Ovary (tissue), 9 donors: ENCODE measurements around the gene SDCCAG8. TPM values are rescaled to one million over a fixed set of nuclear protein-coding genes. Genes with fewer than 3 reads are reported as not detected.

Experiments used
- DNase-seq, 5 donors: peaks; one replicate each; pipeline ENCODE4 v3.0.0-alpha.2; 2019 to 2020
- H3K27ac ChIP-seq, 2 donors: fragments of 200-600 bp; one replicate each; pipeline versions ENCODE4 v1.5.1 to v1.8.0; 2019 to 2022
- H3K27me3 ChIP-seq: fragments of 200-600 bp; one replicate; pipeline ENCODE4 v1.8.0; 2022
- H3K36me3 ChIP-seq: fragments of 200-600 bp; sonication (generic); one replicate; pipeline ENCODE4 v1.5.1; 2019
- H3K4me1 ChIP-seq: one replicate; pipeline ENCODE4 v1.8.1; 2013; ENCODE audit warnings: mild to moderate bottlenecking, moderate library complexity; ENCODE audit not compliant: insufficient read depth
- H3K4me3 ChIP-seq: fragments of 200-600 bp; sonication (generic); one replicate; pipeline ENCODE4 v1.5.1; 2017
- H3K9me3 ChIP-seq, 2 donors: fragments of 200-600 bp in 1 of 2; sonication (generic) in 1 of 2; one replicate each; pipeline versions ENCODE4 v1.5.1 to v1.8.1; 2013 to 2019; ENCODE audit warnings: mild to moderate bottlenecking in 1 of 2, moderate library complexity in 1 of 2
- EP300 ChIP-seq: sonication (generic); formaldehyde crosslinking; IDR thresholded peaks from one replicate; pipeline ENCODE4 v1.6.1; 2017; ENCODE audit warnings: antibody characterized with exemption
- POLR2A ChIP-seq: fragments of 450-650 bp; IDR thresholded peaks from one replicate; pipeline ENCODE4 v1.6.1; 2017; ENCODE audit warnings: antibody characterized with exemption, mild to moderate bottlenecking, moderate library complexity
- WGBS, 3 donors: extraction: QIAGEN DNeasy Blood & Tissue Kit in 1 of 3; methylation state at CpG; one replicate each; pipeline versions ENCODE4 v1.1.5 to v1.1.7; 2013 to 2017; 5-methylcytosine and 5-hydroxymethylcytosine counted together
- intact Hi-C, 4 donors: fragments of 100-400 bp; cut with DNase I; formaldehyde crosslinking; loops; one replicate each; pipeline versions ENCODE4 v1.11.0 to v1.15.1; 2022 to 2023
- polyA plus RNA-seq, 2 donors: library from polyadenylated mRNA; stranded (reverse); fragments of 200-250 nt in 1 of 2; fragments of 350-450 nt in 1 of 2; fragmentation: Illumina TruSeq in 1 of 2; extraction: RNeasy Lipid Tissue Mini Kit (QIAGEN cat#74804) in 1 of 2; gene quantifications; one replicate each; pipeline ENCODE4 v1.2.3, GENCODE V29; 2013 to 2014
- total RNA-seq, 7 donors: library from RNA; depleted of rRNA in 2 of 7; stranded (reverse); fragments of >200 nt in 2 of 7; fragmentation: NEBNext Ultra II Directional in 3 of 7; extraction: Animal tissue kit (Norgen Biotek cat#: 25700) in 3 of 7; gene quantifications; one replicate each; pipeline versions ENCODE4 v1.1.0 to v1.2.4, GENCODE V29; 2016 to 2023
- TF ChIP-seq, protein P1 (sequence below), 3 donors: fragments of 450-650 bp in 2 of 3; fragments of 200-600 bp in 1 of 3; IDR thresholded peaks; one replicate each; pipeline versions ENCODE4 v1.5.1 to v1.8.0; 2016 to 2022; ENCODE audit warnings: antibody characterized with exemption in 3 of 3, mild to moderate bottlenecking in 1 of 3
- donor health status: DM: no; HTN: no; CAD: no; lungs with moderate emphysema.
- donor health status: DM: no; HTN: no; CAD: no.
- donor health status: Bipolar disorder and iron deficiency.
- donor health status: DM: yes; HTN: yes; CAD: no.
- donor health status: DM: no; HTN: no; CAD: no.
- donor health status: DM: yes; HTN: yes; CAD: no.

SDCCAG8 gene
- total and polyA plus RNA-seq, 9 donors = 19.8 to 45.9 (median 30.6) TPM

DNA sequence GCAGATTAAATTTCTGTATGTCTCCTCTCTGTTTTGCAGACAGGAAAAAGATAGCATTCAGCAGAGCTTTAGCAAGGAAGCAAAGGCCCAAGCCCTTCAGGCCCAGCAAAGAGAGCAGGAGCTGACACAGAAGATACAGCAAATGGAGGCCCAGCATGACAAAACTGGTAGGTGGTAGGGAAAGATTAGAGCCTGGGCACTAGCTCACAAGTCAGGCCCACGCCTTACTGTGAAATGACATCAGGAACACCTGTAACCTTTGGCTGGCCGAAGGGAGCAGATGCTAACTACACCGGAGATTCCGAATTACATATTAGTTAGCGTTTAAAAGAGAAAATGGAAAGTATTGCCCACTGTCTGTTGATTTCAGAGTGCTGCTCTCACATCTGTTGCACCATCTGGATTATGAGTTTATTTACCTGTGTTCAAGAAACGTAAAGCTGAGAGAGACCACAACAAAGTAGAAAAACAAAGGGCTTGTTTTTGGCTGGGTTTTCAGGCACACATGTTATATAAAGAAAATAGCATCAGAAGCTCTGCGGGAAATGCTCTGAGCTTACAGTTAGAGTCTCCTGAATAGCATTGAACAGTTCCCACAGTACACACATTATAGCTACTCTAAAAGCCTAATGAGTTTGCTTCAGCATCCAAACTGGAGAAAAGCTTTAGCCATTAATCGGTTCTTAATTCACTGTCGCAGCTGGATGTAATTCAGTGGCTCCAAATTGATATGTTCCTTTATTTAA is 160.0 kb downstream of the SDCCAG8 start:
- Histone ChIP-seq H3K27ac (no peak overlapping the region), H3K27me3 (no peaks in the 10 kb centered on the region), H3K36me3 (no peaks in the 10 kb centered on the region), H3K4me3 (no peak overlapping the region), H3K9me3 (no peaks in the 10 kb centered on the region), H3K4me1 (no peaks in the 10 kb centered on the region)
- no peak for TF ChIP-seq EP300
- TF ChIP-seq POLR2A = no peak
- TF ChIP-seq, protein P1, sequence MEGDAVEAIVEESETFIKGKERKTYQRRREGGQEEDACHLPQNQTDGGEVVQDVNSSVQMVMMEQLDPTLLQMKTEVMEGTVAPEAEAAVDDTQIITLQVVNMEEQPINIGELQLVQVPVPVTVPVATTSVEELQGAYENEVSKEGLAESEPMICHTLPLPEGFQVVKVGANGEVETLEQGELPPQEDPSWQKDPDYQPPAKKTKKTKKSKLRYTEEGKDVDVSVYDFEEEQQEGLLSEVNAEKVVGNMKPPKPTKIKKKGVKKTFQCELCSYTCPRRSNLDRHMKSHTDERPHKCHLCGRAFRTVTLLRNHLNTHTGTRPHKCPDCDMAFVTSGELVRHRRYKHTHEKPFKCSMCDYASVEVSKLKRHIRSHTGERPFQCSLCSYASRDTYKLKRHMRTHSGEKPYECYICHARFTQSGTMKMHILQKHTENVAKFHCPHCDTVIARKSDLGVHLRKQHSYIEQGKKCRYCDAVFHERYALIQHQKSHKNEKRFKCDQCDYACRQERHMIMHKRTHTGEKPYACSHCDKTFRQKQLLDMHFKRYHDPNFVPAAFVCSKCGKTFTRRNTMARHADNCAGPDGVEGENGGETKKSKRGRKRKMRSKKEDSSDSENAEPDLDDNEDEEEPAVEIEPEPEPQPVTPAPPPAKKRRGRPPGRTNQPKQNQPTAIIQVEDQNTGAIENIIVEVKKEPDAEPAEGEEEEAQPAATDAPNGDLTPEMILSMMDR (IDR thresholded peaks at IDR 0.05) = no peak
- no peak for DNase-seq
- WGBS, 3 donors = 84 to 87% (median 87%) methylated on average over 9 of the region's 9 CpGs
- intact Hi-C loops = no loop called here

DNA sequence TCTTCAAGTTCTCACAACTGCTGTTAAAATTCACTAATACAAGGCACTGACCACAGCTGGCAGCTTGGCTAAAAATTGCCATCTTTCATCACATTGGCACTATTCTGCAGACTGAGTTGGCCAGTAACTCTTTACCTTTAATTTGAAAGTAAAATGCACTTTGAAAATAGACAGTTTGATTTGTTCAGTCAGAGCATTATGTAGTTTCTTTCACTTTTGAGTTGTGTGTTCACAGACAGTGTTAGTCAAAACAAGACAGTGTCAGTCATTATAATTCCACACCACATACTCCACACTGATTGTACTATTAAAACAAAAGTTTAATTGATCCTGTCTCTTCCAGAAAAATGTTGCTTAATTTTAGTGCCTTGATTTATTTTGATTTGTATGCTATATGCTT is 160.7 kb downstream of the SDCCAG8 start:
- DNase-seq = no peak

DNA sequence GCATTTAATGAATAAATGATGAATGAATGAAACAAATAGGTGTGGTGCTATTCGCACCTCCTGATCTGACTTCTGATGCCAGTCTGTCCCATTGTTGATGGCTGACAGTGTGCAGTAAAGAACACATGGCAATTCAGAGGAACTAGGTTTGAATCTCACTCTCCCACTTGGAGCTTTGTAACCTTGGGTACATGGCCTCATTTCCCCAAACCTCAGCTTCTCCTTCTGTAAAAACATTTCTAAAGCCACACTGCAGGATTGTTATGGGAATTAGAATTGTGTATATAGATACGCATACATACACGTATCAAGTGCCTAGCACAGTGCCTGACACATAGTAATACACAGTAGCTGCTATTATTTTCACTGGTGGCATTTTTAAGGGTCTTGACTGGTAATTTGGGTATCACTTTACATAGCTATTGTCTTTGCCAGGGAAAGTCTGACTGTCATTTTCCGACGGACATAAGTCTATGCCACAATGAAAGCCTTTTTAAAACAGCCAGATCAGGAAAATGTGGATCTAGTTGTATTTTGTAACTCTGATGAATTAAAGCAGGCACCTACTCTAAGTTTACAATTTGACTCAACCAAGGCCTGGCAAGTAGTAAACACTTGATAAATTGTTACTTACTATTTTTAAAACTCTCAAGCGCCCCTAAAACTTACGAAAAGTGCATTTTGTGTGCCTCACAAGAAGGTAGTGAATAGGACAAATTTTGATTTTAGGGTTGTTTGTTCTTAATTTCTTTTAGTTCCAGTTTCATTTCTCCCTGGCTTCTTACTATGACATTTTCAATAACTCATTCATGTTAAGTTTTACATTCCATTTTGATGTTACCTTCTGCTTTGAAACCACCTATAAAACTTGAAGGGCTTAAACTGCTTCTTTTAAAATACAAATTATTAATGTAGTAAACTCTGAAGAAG is 164.4 kb downstream of the SDCCAG8 start:
- Histone ChIP-seq H3K27me3 (no peaks in the 10 kb centered on the region), H3K4me1 (peaks cover 4% of the 10 kb centered on the region), H3K9me3 (no peaks in the 10 kb centered on the region), H3K27ac (peak overlapping the region in 1 of 2 donors; percentile 73), H3K4me3 (no peak overlapping the region), H3K36me3 (no peaks in the 10 kb centered on the region)
- WGBS, 3 donors = 72 to 83% (median 76%) methylated on average over 7 of the region's 7 CpGs
- intact Hi-C loops = no loop called here
- DNase-seq = no peak
- TF ChIP-seq EP300 = no peak
- TF ChIP-seq, protein P1 (IDR thresholded peaks at IDR 0.05) = no peak
- no peak for TF ChIP-seq POLR2A

More for the DNA sequence above, 160.7 kb downstream of the SDCCAG8 start:
- TF ChIP-seq EP300 (no peak), POLR2A (no peak)
- TF ChIP-seq, protein P1 (IDR thresholded peaks at IDR 0.05) = no peak
- no peak overlapping the region for H3K27ac ChIP-seq
- intact Hi-C loops = no loop called here
- no peaks in the 10 kb centered on the region for H3K27me3 ChIP-seq
- no peaks in the 10 kb centered on the region for H3K36me3 ChIP-seq
- no peaks in the 10 kb centered on the region for H3K9me3 ChIP-seq
- no peak overlapping the region for H3K4me3 ChIP-seq
- peaks cover 2% of the 10 kb centered on the region for H3K4me1 ChIP-seq

DNA sequence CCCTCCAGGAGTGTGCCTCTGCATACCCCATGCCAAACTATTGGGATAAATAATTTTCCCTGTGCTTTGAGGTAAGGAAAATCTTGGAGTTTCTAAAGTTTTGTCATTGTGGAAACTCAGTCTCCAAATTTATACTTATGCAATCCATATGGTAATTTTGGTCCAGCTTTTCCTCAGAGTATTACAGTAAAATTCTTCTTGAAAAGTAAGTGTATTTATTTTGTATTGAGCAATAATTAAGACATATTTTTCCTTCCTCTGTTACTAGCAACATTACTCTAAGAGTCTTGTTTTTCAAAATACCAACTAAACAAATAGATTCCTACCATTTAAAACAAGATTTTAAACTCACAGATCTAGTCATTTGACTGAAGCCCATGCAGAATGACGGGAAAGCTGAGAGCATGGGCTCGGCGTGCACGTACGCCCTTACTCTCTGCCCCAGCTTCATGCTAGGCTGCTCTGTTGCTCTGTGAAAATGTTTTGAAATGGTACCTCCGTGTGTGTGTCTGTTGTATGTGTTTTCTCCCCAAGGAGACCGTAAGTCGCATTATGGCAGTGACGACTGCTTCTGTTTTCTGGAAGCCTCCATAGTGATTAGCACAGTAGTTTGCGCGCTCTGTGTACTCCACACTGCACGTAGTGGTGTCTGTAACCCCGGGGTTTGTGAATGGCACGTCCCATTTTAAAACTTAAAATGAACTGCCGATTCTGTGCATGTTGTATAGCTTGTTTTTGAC is 165.3 kb downstream of the SDCCAG8 start:
- no peaks in the 10 kb centered on the region for H3K9me3 ChIP-seq
- peak overlapping the region in 1 of 2 donors; percentile 73 for H3K27ac ChIP-seq
- no peak for DNase-seq
- intact Hi-C loops = no loop called here
- H3K4me1 ChIP-seq = peaks cover 4% of the 10 kb centered on the region
- 9 to 39% (median 11%) methylated on average over 15 of the region's 15 CpGs for WGBS, 3 donors
- no peaks in the 10 kb centered on the region for H3K36me3 ChIP-seq
- no peaks in the 10 kb centered on the region for H3K27me3 ChIP-seq
- no peak for TF ChIP-seq POLR2A
- no peak for TF ChIP-seq EP300
- TF ChIP-seq, protein P1 (IDR thresholded peaks at IDR 0.05) = no peak
- H3K4me3 ChIP-seq = peak overlapping the region; percentile 32
